Tibial nerve (tissue), 4 donors: Measurements from ENCODE around the gene GTF2B. TPM values are rescaled to one million over a fixed set of nuclear protein-coding genes. Genes with fewer than 3 reads are reported as not detected.
A peak's percentile ranks its signal among the peaks of the same experiment; 100 is the strongest.
"Not testable (repeated sequence)": the region's sequence is repeated elsewhere in the genome, so short reads cannot be mapped to it uniquely, and the experiment has no call there.

Source experiments
- DNase-seq, 2 donors: peaks; one replicate each; pipeline ENCODE4 v3.0.0-alpha.2; 2019; ENCODE audit warnings: low spot score in 2 of 2
- H3K27ac ChIP-seq, 4 donors: fragments of 200-600 bp; sonication (generic) in 3 of 4; one replicate each; pipeline ENCODE4 v1.5.1; 2017 to 2019; ENCODE audit warnings: mild to moderate bottlenecking in 1 of 4
- H3K27me3 ChIP-seq, 2 donors: fragments of 200-600 bp; sonication (generic) in 1 of 2; one replicate each; pipeline versions ENCODE4 v1.5.1 to v1.6.0; 2017 to 2019
- H3K36me3 ChIP-seq, 3 donors: fragments of 200-600 bp; sonication (generic); one replicate each; pipeline ENCODE4 v1.5.1; 2018 to 2019
- H3K4me1 ChIP-seq, 4 donors: fragments of 200-600 bp; sonication (generic) in 3 of 4; one replicate each; pipeline ENCODE4 v1.5.1; 2017 to 2019
- H3K4me3 ChIP-seq, 4 donors: fragments of 200-600 bp; sonication (generic) in 3 of 4; one replicate each; pipeline ENCODE4 v1.5.1; 2017 to 2019; ENCODE audit warnings: mild to moderate bottlenecking in 1 of 4, moderate library complexity in 1 of 4
- H3K9me3 ChIP-seq, 4 donors: fragments of 200-600 bp; sonication (generic) in 3 of 4; one replicate each; pipeline ENCODE4 v1.5.1; 2017 to 2019
- CTCF ChIP-seq, 5 experiments: fragments of 200-600 bp in 3 of 5; fragments of 450-650 bp in 2 of 5; sonication (generic) in 3 of 5; IDR thresholded peaks; one replicate each; pipeline ENCODE4 v1.5.1; 2016 to 2019; ENCODE audit warnings: antibody characterized with exemption in 5 of 5, mild to moderate bottlenecking in 3 of 5, moderate library complexity in 2 of 5
- EP300 ChIP-seq, 2 donors: sonication (generic); formaldehyde crosslinking; IDR thresholded peaks; one replicate each; pipeline ENCODE4 v1.6.1; 2017; ENCODE audit warnings: antibody characterized with exemption in 2 of 2, mild to moderate bottlenecking in 1 of 2
- POLR2A ChIP-seq, 2 donors: fragments of 450-650 bp; IDR thresholded peaks; one replicate each; pipeline ENCODE4 v1.6.1; 2017; ENCODE audit warnings: antibody characterized with exemption in 2 of 2, mild to moderate bottlenecking in 2 of 2, moderate library complexity in 2 of 2
- WGBS, 2 donors: methylation state at CpG; one replicate each; pipeline ENCODE4 v1.1.5; 2018; 5-methylcytosine and 5-hydroxymethylcytosine counted together
- total RNA-seq, 4 donors: library from RNA; depleted of rRNA; stranded (reverse); fragments of >200 nt; gene quantifications; one replicate each; pipeline ENCODE4 v1.1.0, GENCODE V29; 2016

Gene GTF2B
- total RNA-seq, 4 donors from 2014 or later: 17.4 to 55.7 (median 23.7) TPM

- H3K9me3 ChIP-seq: no peaks in the 10 kb centered on the region
- DNase-seq: no peak
- no peaks in the 10 kb centered on the region for H3K27me3 ChIP-seq
- H3K36me3 ChIP-seq: peaks cover 0 to 5% (median 2%) of the 10 kb centered on the region in 3 donors
- WGBS, 2 donors: 40 to 50% methylated on average over 10 of the region's 10 CpGs
- peak overlapping the region; percentile 72 to 99 (median 88) for H3K4me3 ChIP-seq
- peaks cover 0 to 35% (median 13%) of the 10 kb centered on the region in 4 donors for H3K4me1 ChIP-seq
- peak overlapping the region; percentile 92 to 98 (median 95) for H3K27ac ChIP-seq
- TF ChIP-seq CTCF (IDR thresholded peaks at IDR 0.05) (no peak), EP300 (IDR thresholded peaks at IDR 0.05) (no peak), POLR2A (IDR thresholded peaks at IDR 0.05) (no peak)
Measured at GRCh38 chr1:88891951-88892340, 579 bp upstream of the GTF2B start.

- peaks cover 0 to 35% (median 13%) of the 10 kb centered on the region in 4 donors for H3K4me1 ChIP-seq
- peak overlapping the region; percentile 72 to 99 (median 88) for H3K4me3 ChIP-seq
- TF ChIP-seq EP300 (IDR thresholded peaks at IDR 0.05): no peak
- no peak for TF ChIP-seq POLR2A (IDR thresholded peaks at IDR 0.05)
- DNase-seq: peak in 1 of 2 donors; percentile 14
- no peaks in the 10 kb centered on the region for H3K9me3 ChIP-seq
- WGBS, 2 donors: 0 to 2% methylated on average over 17 of the region's 18 CpGs
- H3K27me3 ChIP-seq: no peaks in the 10 kb centered on the region
- peak overlapping the region; percentile 92 to 98 (median 95) for H3K27ac ChIP-seq
- peaks cover 0 to 16% (median 10%) of the 10 kb centered on the region in 3 donors for H3K36me3 ChIP-seq
Measured at GRCh38 chr1:88890791-88891317, 513 bp downstream of the GTF2B start.

GRCh38 chr1:88890131-88890530 lies 1.2 kb downstream of the GTF2B start:
- H3K9me3 ChIP-seq: no peaks in the 10 kb centered on the region
- DNase-seq: no peak
- H3K4me3 ChIP-seq: peak overlapping the region; percentile 72 to 99 (median 88)
- peaks cover 0 to 23% (median 15%) of the 10 kb centered on the region in 3 donors for H3K36me3 ChIP-seq
- H3K4me1 ChIP-seq: peaks cover 0 to 35% (median 13%) of the 10 kb centered on the region in 4 donors
- 34 to 37% methylated on average over 2 of the region's 2 CpGs for WGBS, 2 donors
- no peaks in the 10 kb centered on the region for H3K27me3 ChIP-seq
- no peak for TF ChIP-seq POLR2A (IDR thresholded peaks at IDR 0.05)
- TF ChIP-seq EP300 (IDR thresholded peaks at IDR 0.05): no peak
- peak overlapping the region in 3 of 4 donors; percentile 93 to 98 (median 97) for H3K27ac ChIP-seq

- no peak overlapping the region for H3K4me3 ChIP-seq
- H3K4me1 ChIP-seq: peaks cover 0 to 36% (median 13%) of the 10 kb centered on the region in 4 donors
- TF ChIP-seq EP300 (IDR thresholded peaks at IDR 0.05): no peak
- TF ChIP-seq CTCF (IDR thresholded peaks at IDR 0.05): no peak
- TF ChIP-seq POLR2A (IDR thresholded peaks at IDR 0.05): no peak
- no peaks in the 10 kb centered on the region for H3K27me3 ChIP-seq
- H3K9me3 ChIP-seq: no peaks in the 10 kb centered on the region
- H3K36me3 ChIP-seq: peaks cover 0 to 36% (median 20%) of the 10 kb centered on the region in 3 donors
- H3K27ac ChIP-seq: no peak overlapping the region
- no peak for DNase-seq
- WGBS, 2 donors: 73 to 89% methylated on average over 1 of the region's 1 CpG
Measured at GRCh38 chr1:88888750-88889149, 2.6 kb downstream of the GTF2B start.

- DNase-seq: no peak
- Histone ChIP-seq H3K4me1 (peaks cover 0 to 47% (median 14%) of the 10 kb centered on the region in 4 donors), H3K36me3 (peaks cover 0 to 47% (median 20%) of the 10 kb centered on the region in 3 donors), H3K27ac (no peak overlapping the region), H3K4me3 (no peak overlapping the region), H3K27me3 (no peaks in the 10 kb centered on the region), H3K9me3 (no peaks in the 10 kb centered on the region)
- TF ChIP-seq CTCF (IDR thresholded peaks at IDR 0.05) (no peak), POLR2A (IDR thresholded peaks at IDR 0.05) (no peak), EP300 (IDR thresholded peaks at IDR 0.05) (no peak)
- 82 to 87% methylated on average over 3 of the region's 3 CpGs for WGBS, 2 donors
Measured at GRCh38 chr1:88885933-88886332, 5.4 kb downstream of the GTF2B start.

GRCh38 chr1:88883156-88883555 lies 8.2 kb downstream of the GTF2B start:
- TF ChIP-seq CTCF (IDR thresholded peaks at IDR 0.05) (no peak), EP300 (IDR thresholded peaks at IDR 0.05) (no peak), POLR2A (IDR thresholded peaks at IDR 0.05) (no peak)
- Histone ChIP-seq H3K4me1 (peaks cover 0 to 33% (median 1%) of the 10 kb centered on the region in 4 donors), H3K9me3 (no peaks in the 10 kb centered on the region), H3K36me3 (peaks cover 0 to 64% (median 20%) of the 10 kb centered on the region in 3 donors), H3K4me3 (no peak overlapping the region), H3K27me3 (no peaks in the 10 kb centered on the region), H3K27ac (peak overlapping the region in 1 of 4 donors; percentile 57)
- 57 to 64% methylated on average over 3 of the region's 3 CpGs for WGBS, 2 donors
- no peak for DNase-seq

GRCh38 chr1:88880717-88881116 lies 10.7 kb downstream of the GTF2B start:
- H3K36me3 ChIP-seq: peaks cover 0 to 47% (median 10%) of the 10 kb centered on the region in 3 donors

More at GRCh38 chr1:88880717-88881116, 10.7 kb downstream of the GTF2B start:
- 62 to 77% methylated on average over 8 of the region's 8 CpGs for WGBS, 2 donors
- not testable (repeated sequence) for H3K27ac ChIP-seq, H3K9me3 ChIP-seq, H3K4me3 ChIP-seq, DNase-seq, H3K27me3 ChIP-seq
- peaks cover 0 to 52% (median 6%) of the 10 kb centered on the region in 4 donors for H3K4me1 ChIP-seq
